Trophoblast cell (in vitro differentiated cells and primary cell): ENCODE results near the gene C1QL2.

ENCODE experiments used
- DNase-seq, 2 donors: peaks; one replicate each; pipeline ENCODE4 v3.0.0-alpha.2; 2016
- H2AFZ ChIP-seq: 2 replicates; pipeline ENCODE4 v1.6.1; 2013; ENCODE audit warnings: low read length, moderate library complexity, mild to moderate bottlenecking; ENCODE audit not compliant: insufficient read depth, poor library complexity
- H2AK5ac ChIP-seq: 2 replicates; pipeline ENCODE4 v1.6.1; 2013; ENCODE audit warnings: mild to moderate bottlenecking, low read length
- H2BK120ac ChIP-seq: 2 replicates; pipeline ENCODE4 v1.6.1; 2013; ENCODE audit warnings: low read length, mild to moderate bottlenecking, moderate library complexity; ENCODE audit not compliant: insufficient read depth, poor library complexity
- H2BK12ac ChIP-seq: 2 replicates; pipeline ENCODE4 v1.6.1; 2013; ENCODE audit warnings: mild to moderate bottlenecking, low read length, moderate library complexity
- H2BK5ac ChIP-seq: 2 replicates; pipeline ENCODE4 v1.6.1; 2013; ENCODE audit warnings: low read length, low read depth, moderate library complexity, mild to moderate bottlenecking; ENCODE audit not compliant: poor library complexity
- H3K14ac ChIP-seq: 2 replicates; pipeline ENCODE4 v1.6.1; 2013; ENCODE audit warnings: mild to moderate bottlenecking, low read length
- H3K18ac ChIP-seq: 2 replicates; pipeline ENCODE4 v1.6.1; 2013; ENCODE audit warnings: mild to moderate bottlenecking, low read length
- H3K23ac ChIP-seq: 2 replicates; pipeline ENCODE4 v1.6.1; 2013; ENCODE audit warnings: low read length
- H3K27ac ChIP-seq: 2 replicates; pipeline ENCODE4 v1.5.1; 2013; ENCODE audit warnings: low read depth, mild to moderate bottlenecking, inconsistent platforms, low read length, moderate library complexity
- H3K27me3 ChIP-seq: 2 replicates; pipeline ENCODE4 v1.6.1; 2013; ENCODE audit warnings: inconsistent platforms, mild to moderate bottlenecking, low read length, moderate library complexity; ENCODE audit not compliant: insufficient read depth
- H3K36me3 ChIP-seq, 2 experiments: 1 replicate in 1 of 2; 2 replicates in 1 of 2; pipeline ENCODE4 v1.6.1; 2013; ENCODE audit warnings: low read length in 2 of 2, mild to moderate bottlenecking in 2 of 2, moderate library complexity in 1 of 2; ENCODE audit not compliant: insufficient read depth in 2 of 2, control insufficient read depth in 1 of 2
- H3K4ac ChIP-seq: 2 replicates; pipeline ENCODE4 v1.6.1; 2013; ENCODE audit warnings: low read depth, mild to moderate bottlenecking, low read length, moderate library complexity
- H3K4me1 ChIP-seq, 2 experiments: 1 replicate in 1 of 2; 2 replicates in 1 of 2; pipeline ENCODE4 v1.6.1; 2013; ENCODE audit warnings: low read length in 2 of 2, mild to moderate bottlenecking in 2 of 2, moderate library complexity in 1 of 2; ENCODE audit not compliant: insufficient read depth in 2 of 2, control insufficient read depth in 1 of 2
- H3K4me2 ChIP-seq: 2 replicates; pipeline ENCODE4 v1.6.1; 2013; ENCODE audit warnings: inconsistent platforms, mild to moderate bottlenecking, low read length, moderate library complexity
- H3K4me3 ChIP-seq: 2 replicates; pipeline ENCODE4 v1.5.1; 2013; ENCODE audit warnings: mild to moderate bottlenecking, low read depth, low read length, inconsistent platforms
- H3K79me1 ChIP-seq: one replicate; pipeline ENCODE4 v1.6.1; 2013; ENCODE audit warnings: low read length
- H3K79me2 ChIP-seq: 2 replicates; pipeline ENCODE4 v1.6.1; 2013; ENCODE audit warnings: low read length, mild to moderate bottlenecking; ENCODE audit not compliant: control insufficient read depth, insufficient read depth, poor library complexity
- H3K9ac ChIP-seq: 2 replicates; pipeline ENCODE4 v1.6.1; 2013; ENCODE audit warnings: mild to moderate bottlenecking, low read length
- H3K9me3 ChIP-seq: 2 replicates; pipeline ENCODE4 v1.6.1; 2013; ENCODE audit warnings: low read depth, mild to moderate bottlenecking, control low read depth, inconsistent platforms, low read length; ENCODE audit not compliant: insufficient read depth
- H4K12ac ChIP-seq: 2 replicates; pipeline ENCODE4 v1.6.1; 2013; ENCODE audit warnings: low read depth, mild to moderate bottlenecking, low read length, moderate library complexity
- H4K8ac ChIP-seq: 2 replicates; pipeline ENCODE4 v1.6.1; 2013; ENCODE audit warnings: low read depth, mild to moderate bottlenecking, low read length, moderate library complexity
- H4K91ac ChIP-seq: one replicate; pipeline ENCODE4 v1.6.1; 2013; ENCODE audit warnings: low read depth, mild to moderate bottlenecking, low read length, moderate library complexity
- WGBS: extraction: QIAGEN DNeasy Blood & Tissue Kit; methylation state at CpG from one replicate; pipeline ENCODE4 v1.1.7; 2013; ENCODE audit warnings: missing lambda C conversion rate; ENCODE audit not compliant: insufficient read length, insufficient coverage; ENCODE audit errors: extremely low coverage; 5-methylcytosine and 5-hydroxymethylcytosine counted together

Gene C1QL2

DNA sequence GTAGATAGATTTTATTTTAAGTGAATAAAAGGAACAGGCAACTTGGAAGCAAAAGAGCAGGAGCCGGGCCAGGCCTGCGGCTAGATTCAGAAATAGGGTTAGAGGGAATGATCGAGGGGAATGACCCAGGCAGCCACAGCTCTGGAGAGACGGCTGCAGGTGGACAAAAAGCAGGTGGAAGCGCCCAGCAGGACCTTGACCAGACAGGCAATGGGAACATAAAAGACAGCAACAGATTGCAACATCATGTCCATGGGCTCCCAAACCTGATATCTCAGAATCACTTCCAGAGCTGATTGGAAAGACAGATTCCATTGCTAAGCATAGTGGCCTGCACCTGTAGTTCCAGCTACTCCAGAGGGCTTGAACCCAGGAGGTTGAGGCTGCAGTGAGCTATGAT, 36.5 kb upstream of the C1QL2 start:
- no peak overlapping the region for H3K14ac ChIP-seq
- no peak overlapping the region for H3K9ac ChIP-seq
- no peak overlapping the region for H3K23ac ChIP-seq
- no peak overlapping the region for H2BK120ac ChIP-seq
- no peak overlapping the region for H2AK5ac ChIP-seq
- WGBS, result no CpG with 5 or more reads among the region's 5 CpGs
- no peak overlapping the region for H2BK5ac ChIP-seq
- H3K4me2 ChIP-seq, result no peak overlapping the region
- H2AFZ ChIP-seq, result no peak overlapping the region
- no peak for DNase-seq
- no peaks in the 10 kb centered on the region for H3K9me3 ChIP-seq
- no peak overlapping the region for H4K8ac ChIP-seq
- no peak overlapping the region for H3K27ac ChIP-seq
- no peaks in the 10 kb centered on the region for H3K79me1 ChIP-seq
- H4K91ac ChIP-seq, result no peak overlapping the region
- no peak overlapping the region for H3K4me3 ChIP-seq
- H3K36me3 ChIP-seq, result no peaks in the 10 kb centered on the region
- H3K79me2 ChIP-seq, result no peaks in the 10 kb centered on the region
- no peak overlapping the region for H4K12ac ChIP-seq
- no peak overlapping the region for H2BK12ac ChIP-seq
- H3K27me3 ChIP-seq, result no peaks in the 10 kb centered on the region
- no peak overlapping the region for H3K18ac ChIP-seq
- H3K4ac ChIP-seq, result no peak overlapping the region
- H3K4me1 ChIP-seq, result peaks cover 0 to 7% of the 10 kb centered on the region in 2 experiments

DNA sequence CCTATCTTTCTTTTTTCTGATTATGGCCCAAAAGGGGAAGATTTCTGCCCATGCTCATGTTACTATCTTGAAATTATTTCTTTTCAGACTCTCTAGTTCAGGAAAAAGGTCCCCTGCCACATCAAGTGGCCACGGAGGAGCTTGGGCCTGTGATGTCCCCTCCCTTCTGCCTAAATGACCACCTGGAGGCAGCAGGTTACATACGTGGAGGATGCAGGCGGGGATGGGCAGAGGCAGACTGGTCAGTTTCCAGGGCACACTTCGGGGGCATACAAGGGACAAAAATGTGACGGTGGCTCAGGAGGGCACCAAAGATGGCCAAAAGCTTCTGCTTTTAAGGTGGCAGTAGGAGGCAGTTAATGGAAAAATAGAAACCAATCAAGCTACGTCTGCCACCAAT, 34.3 kb upstream of the C1QL2 start:
- no peak overlapping the region for H4K12ac ChIP-seq

DNA sequence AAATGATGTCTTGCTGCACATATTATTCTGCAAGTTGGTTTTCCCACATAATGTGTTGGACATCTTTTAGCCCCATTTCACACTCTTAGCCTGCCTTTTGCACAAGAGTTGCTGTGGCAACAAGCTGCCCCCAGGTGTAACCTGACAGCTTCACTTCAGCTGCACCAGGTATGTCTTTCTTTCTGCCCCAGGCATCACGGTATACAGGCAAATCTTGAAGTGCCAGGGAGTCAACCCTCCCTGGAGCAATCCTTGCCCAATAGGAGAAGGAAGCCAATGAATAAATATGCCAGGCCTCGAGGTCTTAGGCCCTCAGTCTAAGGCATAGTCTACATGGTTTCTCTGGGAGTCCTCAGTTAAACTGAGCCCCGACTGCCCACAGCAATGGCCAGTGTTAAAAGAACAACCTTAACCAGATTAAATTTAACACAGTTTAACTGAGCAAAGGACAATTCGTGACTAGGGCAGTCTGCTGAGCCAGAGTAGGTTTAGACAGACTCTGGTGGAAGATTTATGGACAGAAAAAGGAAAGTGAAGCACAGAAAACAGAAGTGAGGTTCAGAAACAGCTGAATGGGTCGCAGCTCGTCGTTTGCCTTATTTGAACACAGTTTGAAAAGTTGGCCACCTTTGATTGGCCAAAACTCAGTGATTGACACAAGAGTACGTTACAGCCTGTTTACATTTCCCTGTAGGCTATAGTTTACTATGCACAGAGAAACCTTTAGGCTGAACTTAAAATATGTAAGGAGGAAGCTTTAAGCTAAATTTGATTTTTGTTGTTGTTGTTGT, 32.0 kb upstream of the C1QL2 start:
- H3K4me1 ChIP-seq, result no peaks in the 10 kb centered on the region
- H4K8ac ChIP-seq, result no peak overlapping the region
- no peak overlapping the region for H3K4me2 ChIP-seq
- WGBS, result no CpG with 5 or more reads among the region's 8 CpGs
- H3K9me3 ChIP-seq, result no peaks in the 10 kb centered on the region
- H3K36me3 ChIP-seq, result no peaks in the 10 kb centered on the region
- H2BK12ac ChIP-seq, result no peak overlapping the region
- H4K91ac ChIP-seq, result no peak overlapping the region
- no peak overlapping the region for H3K27ac ChIP-seq
- H3K18ac ChIP-seq, result no peak overlapping the region
- no peak overlapping the region for H3K4me3 ChIP-seq
- no peak overlapping the region for H2AFZ ChIP-seq
- no peaks in the 10 kb centered on the region for H3K27me3 ChIP-seq
- H3K79me1 ChIP-seq, result no peaks in the 10 kb centered on the region
- no peak overlapping the region for H2AK5ac ChIP-seq
- no peak overlapping the region for H4K12ac ChIP-seq
- no peak overlapping the region for H2BK5ac ChIP-seq
- no peak overlapping the region for H3K9ac ChIP-seq
- no peak overlapping the region for H3K4ac ChIP-seq
- H3K14ac ChIP-seq, result no peak overlapping the region
- H3K23ac ChIP-seq, result no peak overlapping the region
- peak; percentile 66 to 82 for DNase-seq
- H2BK120ac ChIP-seq, result no peak overlapping the region
- no peaks in the 10 kb centered on the region for H3K79me2 ChIP-seq

More for the DNA sequence above, 34.3 kb upstream of the C1QL2 start:
- H4K8ac ChIP-seq, result no peak overlapping the region
- H3K27me3 ChIP-seq, result no peaks in the 10 kb centered on the region
- WGBS, result no CpG with 5 or more reads among the region's 6 CpGs
- no peak overlapping the region for H3K4me3 ChIP-seq
- DNase-seq, result no peak
- no peak overlapping the region for H2BK5ac ChIP-seq
- no peak overlapping the region for H2BK120ac ChIP-seq
- H3K79me1 ChIP-seq, result no peaks in the 10 kb centered on the region
- peaks cover 0 to 3% of the 10 kb centered on the region in 2 experiments for H3K4me1 ChIP-seq
- no peaks in the 10 kb centered on the region for H3K79me2 ChIP-seq
- H4K91ac ChIP-seq, result no peak overlapping the region
- no peak overlapping the region for H3K18ac ChIP-seq
- no peak overlapping the region for H3K27ac ChIP-seq
- H3K36me3 ChIP-seq, result no peaks in the 10 kb centered on the region
- H3K9ac ChIP-seq, result no peak overlapping the region
- H3K14ac ChIP-seq, result no peak overlapping the region
- H3K4me2 ChIP-seq, result no peak overlapping the region
- no peak overlapping the region for H2BK12ac ChIP-seq
- H3K9me3 ChIP-seq, result no peaks in the 10 kb centered on the region
- H2AFZ ChIP-seq, result no peak overlapping the region
- H3K4ac ChIP-seq, result no peak overlapping the region
- H2AK5ac ChIP-seq, result no peak overlapping the region
- no peak overlapping the region for H3K23ac ChIP-seq

DNA sequence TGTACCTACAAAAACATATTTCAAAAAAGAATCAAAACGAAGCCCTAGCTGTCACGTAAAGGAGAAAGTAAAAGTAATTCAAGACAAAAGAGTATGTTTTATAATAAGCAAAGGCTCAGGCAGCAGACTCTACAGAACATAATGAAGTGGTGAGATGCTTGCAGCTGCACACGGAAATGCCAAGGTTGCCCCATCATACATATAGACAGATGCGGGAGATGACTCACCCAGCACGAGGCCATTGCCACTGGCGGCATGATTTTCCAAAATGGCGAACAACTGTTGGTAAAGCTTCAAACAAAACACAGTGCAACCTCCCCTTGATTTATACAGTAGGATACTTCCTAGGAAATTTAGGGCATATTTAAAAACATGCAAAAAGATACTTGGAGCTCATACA, 26.0 kb upstream of the C1QL2 start:
- Histone ChIP-seq H2AFZ (no peak overlapping the region), H3K4me3 (no peak overlapping the region), H4K12ac (no peak overlapping the region), H3K27ac (no peak overlapping the region), H3K14ac (no peak overlapping the region), H4K91ac (no peak overlapping the region), H2BK5ac (no peak overlapping the region), H3K79me2 (no peaks in the 10 kb centered on the region), H3K27me3 (no peaks in the 10 kb centered on the region), H2BK120ac (no peak overlapping the region), H4K8ac (no peak overlapping the region), H3K4ac (no peak overlapping the region), H3K36me3 (no peaks in the 10 kb centered on the region), H2BK12ac (no peak overlapping the region), H3K23ac (no peak overlapping the region), H3K9ac (no peak overlapping the region), H3K9me3 (no peaks in the 10 kb centered on the region), H2AK5ac (no peak overlapping the region), H3K18ac (no peak overlapping the region), H3K4me2 (no peak overlapping the region), H3K4me1 (no peaks in the 10 kb centered on the region), H3K79me1 (no peaks in the 10 kb centered on the region)
- peak; percentile 53 to 74 for DNase-seq
- no CpG with 5 or more reads among the region's 7 CpGs for WGBS
